Erythroblast (primary cell): ENCODE results near the gene INTS4.

ENCODE experiments used
- GATA1 ChIP-seq: IDR thresholded peaks from 2 replicates; pipeline ENCODE4 v1.6.1; 2011; ENCODE audit warnings: low read depth, mild to moderate bottlenecking, control low read depth, low read length, moderate library complexity
- POLR2A ChIP-seq: IDR thresholded peaks from 2 replicates; pipeline ENCODE4 v1.6.1; 2011; ENCODE audit warnings: mild to moderate bottlenecking, low read length

DNA sequence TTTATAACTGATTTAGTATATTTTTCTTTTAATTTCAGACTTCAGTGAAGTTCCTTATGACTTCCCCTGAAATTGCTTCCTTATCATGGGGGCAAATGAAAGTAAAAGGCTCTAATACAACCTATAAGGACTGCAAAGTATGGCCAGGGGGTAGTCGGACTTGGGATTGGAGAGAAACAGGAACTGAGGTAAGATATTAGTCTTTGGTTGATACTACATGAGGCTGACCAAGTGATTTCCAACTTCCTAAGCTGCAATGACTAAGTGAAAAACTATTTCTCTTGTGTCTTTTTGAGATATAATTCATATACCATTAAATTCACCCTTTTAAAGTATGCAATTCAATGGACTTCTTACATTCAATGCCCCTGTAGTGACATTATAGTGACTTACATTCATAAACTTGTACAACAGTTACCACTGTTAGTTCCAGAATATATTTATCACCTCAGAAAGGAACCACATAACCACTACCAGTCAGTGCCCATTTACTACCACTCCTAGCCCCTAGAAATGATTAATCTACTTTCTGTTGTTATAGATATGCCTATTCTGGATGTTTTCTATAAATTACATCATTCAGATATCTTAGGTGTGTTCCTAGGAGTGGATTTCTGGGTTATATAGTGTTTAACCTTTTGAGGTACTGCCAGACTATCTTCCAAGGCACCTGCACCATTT, 151.9 kb downstream of the INTS4 start:
- TF ChIP-seq POLR2A = no peak
- TF ChIP-seq GATA1 = no peak
